HG03520 (cell line): Measurements from ENCODE around the gene KCNK13.
"Not testable (repeated sequence)": the region's sequence is repeated elsewhere in the genome, so short reads cannot be mapped to it uniquely, and the experiment has no call there.

Source experiments
- ATAC-seq: cut with Tn5 transposase; IDR thresholded peaks from one replicate; pipeline ENCODE4 v1.9.1; 2021; ENCODE audit warnings: mild to moderate bottlenecking, moderate library complexity; ENCODE audit not compliant: unreplicated experiment

KCNK13 gene

GRCh38 chr14:90061685-90062126 is at the start of gene KCNK13:
TSS of gene KCNK13 (plus strand) at chr14:90061994. CDS start at chr14:90062206, 212 bp downstream.
- no peak for ATAC-seq

- no peak for ATAC-seq
Observed at GRCh38 chr14:90017371-90017770, 44.4 kb upstream of the KCNK13 start.

GRCh38 chr14:90019824-90020523 is 41.8 kb upstream of the KCNK13 start:
- ATAC-seq: no peak

GRCh38 chr14:90023176-90023896 is 38.5 kb upstream of the KCNK13 start:
- no peak for ATAC-seq

DNA sequence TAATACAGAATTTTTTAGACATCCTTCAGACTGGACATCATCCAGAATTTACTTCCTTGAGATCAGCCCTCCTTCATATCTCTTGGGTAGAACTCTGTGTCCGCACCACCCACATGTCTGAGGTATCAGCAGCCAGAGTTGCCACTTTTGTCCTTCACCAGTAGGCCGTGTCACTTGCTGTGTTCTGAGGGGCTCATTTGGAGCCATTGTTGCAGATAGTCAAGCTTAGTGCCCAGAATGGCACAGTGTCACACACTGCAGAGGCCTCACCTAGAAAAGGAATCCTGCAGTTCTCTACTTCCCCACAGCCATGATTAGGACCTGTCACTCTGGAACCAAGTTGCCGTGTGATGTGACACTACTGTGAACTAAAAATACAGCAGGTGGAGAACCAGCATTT is 36.9 kb upstream of the KCNK13 start:
- ATAC-seq: no peak

DNA sequence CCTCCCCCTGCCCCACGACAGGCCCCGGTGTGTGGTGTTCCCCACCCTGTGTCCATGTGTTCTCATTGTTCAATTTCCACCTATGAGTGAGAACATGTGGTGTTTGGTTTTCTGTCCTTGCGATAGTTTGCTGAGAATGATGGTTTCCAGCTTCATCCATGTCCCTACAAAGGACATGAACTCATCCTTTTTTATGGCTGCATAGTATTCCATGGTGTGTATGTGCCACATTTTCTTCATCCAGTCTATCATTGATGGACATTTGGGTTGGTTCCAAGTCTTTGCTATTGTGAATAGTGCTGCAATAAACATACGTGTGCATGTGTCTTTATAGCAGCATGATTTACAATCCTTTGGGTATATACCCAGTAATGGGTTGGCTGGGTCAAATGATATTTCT is 35.2 kb upstream of the KCNK13 start:
- ATAC-seq: not testable (repeated sequence)

- ATAC-seq: no peak
Observed at GRCh38 chr14:90027842-90028241, 34.0 kb upstream of the KCNK13 start.

DNA sequence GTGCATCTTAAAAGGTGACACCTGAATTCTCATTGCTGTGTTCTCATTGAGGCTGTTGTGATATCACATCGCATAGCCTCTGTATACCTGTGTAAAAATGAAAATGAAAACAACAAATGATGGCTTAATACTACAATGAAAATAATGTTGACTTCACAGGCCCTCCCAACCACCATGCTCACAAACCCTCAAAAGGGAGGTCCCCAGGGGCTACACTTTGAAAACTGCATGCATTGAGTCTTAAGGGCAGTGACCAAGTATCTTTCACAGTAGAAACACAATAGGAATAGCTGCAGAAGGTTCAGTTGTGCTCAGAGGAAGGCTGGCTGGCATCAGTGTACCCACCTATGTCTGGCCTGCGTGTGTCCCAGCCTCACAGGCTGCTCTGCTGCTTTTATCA is 27.6 kb upstream of the KCNK13 start:
- no peak for ATAC-seq

GRCh38 chr14:90034835-90035525 is 26.8 kb upstream of the KCNK13 start:
- ATAC-seq: no peak

GRCh38 chr14:90039253-90040010 is 22.4 kb upstream of the KCNK13 start:
- ATAC-seq: no peak

- no peak for ATAC-seq
Observed at GRCh38 chr14:90040411-90040810, 21.4 kb upstream of the KCNK13 start.

DNA sequence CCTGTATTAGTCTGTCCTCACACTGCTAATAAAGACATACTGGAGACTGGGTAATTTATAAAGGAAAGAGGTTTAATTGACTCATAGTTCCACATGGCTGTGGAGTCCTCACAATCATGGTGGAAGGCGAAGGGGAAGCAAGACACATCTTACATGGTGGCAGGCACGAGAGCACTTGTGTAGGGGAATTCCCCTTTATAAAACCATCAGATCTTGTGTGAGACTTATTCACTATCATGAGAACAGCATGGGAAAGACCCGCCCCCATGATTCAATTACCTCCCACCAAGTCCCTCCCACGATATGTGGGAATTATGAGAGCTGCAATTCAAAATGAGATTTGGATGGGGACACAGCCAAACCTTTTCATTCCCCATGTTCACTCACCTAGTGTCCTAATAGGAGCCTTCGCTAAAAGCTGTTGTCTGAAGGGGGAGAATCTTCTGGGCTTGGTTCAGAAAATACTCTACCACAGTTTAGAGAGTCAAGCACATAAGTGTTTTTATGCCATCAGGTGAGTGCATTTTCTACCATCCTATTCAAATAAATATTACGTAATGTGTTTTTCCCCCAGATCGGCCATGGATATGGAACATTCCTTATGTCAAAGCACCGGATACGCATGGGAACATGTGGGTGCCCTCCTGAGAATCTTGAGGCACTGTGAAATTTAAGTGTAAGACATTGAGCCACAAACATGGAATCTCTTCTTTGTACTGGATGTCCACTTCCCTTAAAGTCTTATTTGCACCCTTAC is 19.1 kb upstream of the KCNK13 start:
- no peak for ATAC-seq

DNA sequence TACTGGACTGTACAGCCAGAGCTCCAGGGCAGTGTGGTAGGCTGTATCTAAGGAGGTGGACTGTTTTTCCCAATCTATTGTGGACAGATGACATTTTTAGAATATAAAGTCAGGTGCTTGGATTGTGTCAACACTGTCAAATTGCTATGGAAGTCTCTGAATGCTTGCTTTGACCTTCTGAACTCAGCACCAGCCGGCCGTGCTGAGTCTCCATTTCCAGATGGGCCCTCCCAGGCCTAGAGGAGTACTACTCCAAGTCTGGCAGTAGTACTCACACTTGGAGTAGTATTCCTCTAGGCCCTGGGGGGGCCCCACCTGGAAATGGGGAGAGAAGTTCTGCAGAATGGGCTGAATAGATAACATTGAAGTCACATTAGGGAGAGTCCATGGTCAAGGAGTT is 16.2 kb upstream of the KCNK13 start:
- ATAC-seq: no peak

DNA sequence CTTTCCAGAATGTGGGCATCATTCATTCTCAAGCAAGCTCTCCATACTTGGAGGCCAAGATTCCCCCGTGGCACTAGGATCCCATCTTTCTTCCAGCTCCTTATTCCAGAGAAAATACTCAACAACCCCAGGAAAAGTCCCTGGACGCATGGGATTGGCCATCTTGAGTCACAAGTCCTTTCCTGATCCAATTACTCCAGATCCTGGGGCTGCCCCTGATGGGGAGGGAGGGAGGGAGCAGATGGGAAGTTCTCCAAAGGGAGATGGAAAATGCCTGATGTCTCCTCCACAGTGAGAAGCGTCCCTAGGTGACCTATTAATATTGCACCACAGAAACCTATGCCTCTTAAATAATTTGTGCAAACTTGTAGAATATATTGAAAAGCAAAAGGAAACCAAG is 12.4 kb upstream of the KCNK13 start:
- no peak for ATAC-seq

- ATAC-seq: no peak
Observed at GRCh38 chr14:90050271-90050670, 11.5 kb upstream of the KCNK13 start.

- ATAC-seq: no peak
Observed at GRCh38 chr14:90053044-90053443, 8.8 kb upstream of the KCNK13 start.

DNA sequence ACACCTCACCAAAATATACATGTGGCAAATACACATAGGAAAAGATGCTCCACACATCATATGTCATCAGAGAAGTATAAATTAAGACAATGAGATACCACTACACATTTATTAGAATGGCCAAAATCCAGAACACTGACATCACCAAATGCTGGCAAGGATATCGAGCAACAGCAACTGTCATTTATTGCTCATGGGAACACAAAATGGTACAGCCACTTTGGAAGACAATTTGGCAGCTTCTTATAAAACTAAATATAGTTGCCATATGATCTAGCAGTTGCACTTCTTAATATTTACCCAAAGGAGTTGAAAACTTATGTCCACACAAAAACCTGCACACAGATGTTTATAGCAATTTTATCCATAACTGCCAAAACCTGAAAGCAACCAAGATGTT is 7.0 kb upstream of the KCNK13 start:
- no peak for ATAC-seq

- no peak for ATAC-seq
Observed at GRCh38 chr14:90056826-90057225, 5.0 kb upstream of the KCNK13 start.

GRCh38 chr14:90058876-90059458 is 2.8 kb upstream of the KCNK13 start:
- no peak for ATAC-seq
